ENCODE data around the gene ZBED2. TPM values are rescaled to one million over a fixed set of nuclear protein-coding genes. Genes with fewer than 3 reads are reported as not detected.

Gene ZBED2
- total RNA-seq, 4 donors from 2014 or later: not detected

DNA sequence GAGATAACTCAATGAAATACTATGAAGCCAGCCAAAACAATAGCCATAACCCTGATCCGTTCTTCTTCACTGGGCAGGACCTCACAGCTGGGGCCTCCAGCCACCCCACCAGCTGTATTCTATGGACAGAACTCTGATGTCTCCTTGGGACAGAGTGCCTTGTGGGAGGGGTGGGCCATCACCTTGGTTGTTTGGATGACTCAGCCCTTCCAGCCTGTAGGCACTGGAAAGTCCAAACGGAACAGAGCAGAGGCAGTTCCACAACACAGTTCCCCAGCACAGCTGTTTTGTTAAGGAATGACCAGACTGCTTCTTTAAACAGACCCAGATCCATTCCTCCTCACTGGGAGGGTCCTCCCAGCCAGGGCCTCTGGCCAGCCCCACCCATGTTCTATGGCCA, 31.9 kb upstream of the ZBED2 start:
- H3K36me3 ChIP-seq: no peaks in the 10 kb centered on the region
- 74 to 80% methylated on average over 1 to 2 of the region's 2 CpGs for WGBS, 2 donors (ENCODE audit: low coverage in 1 of 2)
- H3K4me1 ChIP-seq: no peaks in the 10 kb centered on the region
- intact Hi-C loops (cut with DNase I; ENCODE audit: low total_unique reads) (no loop called here), in situ Hi-C loops (cut with MboI; ENCODE audit: low pct_ligation_motif_present in 1 of 4, low pct_unique_long_range_greater_than_20kb in 1 of 4, low sequenced_read_pairs in 3 of 4) (no loop called here)
- no peak for DNase-seq
- H3K4me3 ChIP-seq: no peak overlapping the region
- no peaks in the 10 kb centered on the region for H3K27me3 ChIP-seq
- no peak for TF ChIP-seq EP300 (IDR thresholded peaks at IDR 0.05; ENCODE audit: low read depth)
- TF ChIP-seq POLR2A (IDR thresholded peaks at IDR 0.05): no peak
- no peak for TF ChIP-seq POLR2AphosphoS5 (IDR thresholded peaks at IDR 0.05)
- peaks cover 0 to 6% of the 10 kb centered on the region in 2 donors for H3K9me3 ChIP-seq
- no peak overlapping the region for H3K27ac ChIP-seq

DNA sequence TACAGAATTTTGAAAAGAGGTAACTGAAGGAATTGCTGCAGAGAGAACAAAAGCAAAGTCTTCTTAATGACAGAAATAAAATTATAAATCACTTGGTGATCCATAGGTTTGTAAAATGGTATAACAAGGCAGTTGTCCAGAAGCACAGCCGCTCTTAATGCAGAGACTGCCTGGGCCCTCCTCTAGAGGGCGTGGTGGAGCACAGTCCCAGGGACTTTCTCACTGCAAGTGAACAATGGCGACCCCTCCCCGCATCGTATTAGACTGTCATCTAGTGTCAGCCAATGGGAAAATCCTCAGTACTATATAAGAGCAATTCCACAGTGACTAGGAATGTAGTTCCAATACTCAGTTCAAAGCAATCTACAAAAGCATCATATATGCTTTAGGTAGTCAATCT, 26.4 kb upstream of the ZBED2 start:
- Histone ChIP-seq H3K27me3 (no peaks in the 10 kb centered on the region), H3K27ac (no peak overlapping the region), H3K4me3 (no peak overlapping the region), H3K9me3 (no peaks in the 10 kb centered on the region), H3K4me1 (no peaks in the 10 kb centered on the region), H3K36me3 (no peaks in the 10 kb centered on the region)
- TF ChIP-seq POLR2A (IDR thresholded peaks at IDR 0.05) (no peak), POLR2AphosphoS5 (IDR thresholded peaks at IDR 0.05) (no peak), EP300 (IDR thresholded peaks at IDR 0.05; ENCODE audit: low read depth) (no peak)
- TF ChIP-seq, protein P1, sequence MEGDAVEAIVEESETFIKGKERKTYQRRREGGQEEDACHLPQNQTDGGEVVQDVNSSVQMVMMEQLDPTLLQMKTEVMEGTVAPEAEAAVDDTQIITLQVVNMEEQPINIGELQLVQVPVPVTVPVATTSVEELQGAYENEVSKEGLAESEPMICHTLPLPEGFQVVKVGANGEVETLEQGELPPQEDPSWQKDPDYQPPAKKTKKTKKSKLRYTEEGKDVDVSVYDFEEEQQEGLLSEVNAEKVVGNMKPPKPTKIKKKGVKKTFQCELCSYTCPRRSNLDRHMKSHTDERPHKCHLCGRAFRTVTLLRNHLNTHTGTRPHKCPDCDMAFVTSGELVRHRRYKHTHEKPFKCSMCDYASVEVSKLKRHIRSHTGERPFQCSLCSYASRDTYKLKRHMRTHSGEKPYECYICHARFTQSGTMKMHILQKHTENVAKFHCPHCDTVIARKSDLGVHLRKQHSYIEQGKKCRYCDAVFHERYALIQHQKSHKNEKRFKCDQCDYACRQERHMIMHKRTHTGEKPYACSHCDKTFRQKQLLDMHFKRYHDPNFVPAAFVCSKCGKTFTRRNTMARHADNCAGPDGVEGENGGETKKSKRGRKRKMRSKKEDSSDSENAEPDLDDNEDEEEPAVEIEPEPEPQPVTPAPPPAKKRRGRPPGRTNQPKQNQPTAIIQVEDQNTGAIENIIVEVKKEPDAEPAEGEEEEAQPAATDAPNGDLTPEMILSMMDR (IDR thresholded peaks at IDR 0.05): no peak
- DNase-seq: no peak
- intact Hi-C loops (cut with DNase I; ENCODE audit: low total_unique reads): no loop called here
- WGBS, 2 donors (ENCODE audit: low coverage in 1 of 2): 62 to 69% methylated on average over 5 of the region's 5 CpGs
- in situ Hi-C loops (cut with MboI; ENCODE audit: low pct_ligation_motif_present in 1 of 4, low pct_unique_long_range_greater_than_20kb in 1 of 4, low sequenced_read_pairs in 3 of 4): no loop called here

DNA sequence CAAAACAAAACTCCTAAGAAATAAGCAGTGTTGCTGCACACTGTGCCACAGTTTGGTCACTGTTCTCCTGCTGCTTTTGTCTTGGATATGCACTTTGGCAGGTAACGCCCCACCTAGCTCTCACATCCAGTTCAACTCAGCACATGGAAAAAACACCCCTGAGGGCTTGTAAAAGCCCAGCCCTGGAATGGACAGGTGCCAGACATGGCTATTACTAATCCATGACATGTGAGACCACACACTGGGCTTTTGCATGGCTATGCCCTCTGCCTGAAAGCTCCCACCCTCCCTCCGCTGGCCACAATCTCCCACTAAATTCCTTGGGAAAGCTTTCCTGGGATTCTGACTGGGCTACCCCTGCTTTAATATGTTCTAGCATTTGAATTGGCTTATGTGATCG, 24.7 kb upstream of the ZBED2 start:
- in situ Hi-C loops (cut with MboI; ENCODE audit: low pct_ligation_motif_present in 1 of 4, low pct_unique_long_range_greater_than_20kb in 1 of 4, low sequenced_read_pairs in 3 of 4) (no loop called here), intact Hi-C loops (cut with DNase I; ENCODE audit: low total_unique reads) (no loop called here)

DNA sequence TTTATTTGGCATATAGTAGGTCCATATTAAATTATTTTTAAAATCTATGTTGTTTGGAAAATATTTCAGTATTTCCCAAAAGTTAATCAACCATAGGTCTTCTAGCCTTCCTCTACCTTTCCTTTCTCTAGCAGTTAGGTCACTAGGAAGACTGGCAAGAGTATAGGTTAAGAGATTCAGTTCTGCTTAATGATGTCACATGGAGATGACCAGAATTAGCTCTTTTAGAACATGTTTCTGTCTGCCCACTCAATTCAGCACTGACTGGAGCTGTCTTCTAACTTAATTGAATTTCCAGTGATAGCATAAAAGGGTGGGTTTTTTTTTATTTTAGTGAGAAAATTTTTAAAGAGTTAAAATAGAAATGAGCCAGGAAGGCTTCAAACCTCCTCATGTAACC, 23.8 kb upstream of the ZBED2 start:
- Histone ChIP-seq H3K27me3 (no peaks in the 10 kb centered on the region), H3K27ac (no peak overlapping the region), H3K4me3 (no peak overlapping the region), H3K4me1 (no peaks in the 10 kb centered on the region), H3K36me3 (no peaks in the 10 kb centered on the region), H3K9me3 (no peaks in the 10 kb centered on the region)
- TF ChIP-seq POLR2A (IDR thresholded peaks at IDR 0.05): no peak
- TF ChIP-seq EP300 (IDR thresholded peaks at IDR 0.05; ENCODE audit: low read depth): no peak
- TF ChIP-seq, protein P1 (IDR thresholded peaks at IDR 0.05): no peak
- no peak for TF ChIP-seq POLR2AphosphoS5 (IDR thresholded peaks at IDR 0.05)
- intact Hi-C loops (cut with DNase I; ENCODE audit: low total_unique reads): no loop called here
- no peak for DNase-seq
- in situ Hi-C loops (cut with MboI; ENCODE audit: low pct_ligation_motif_present in 1 of 4, low pct_unique_long_range_greater_than_20kb in 1 of 4, low sequenced_read_pairs in 3 of 4): no loop called here

More for the DNA sequence above, 24.7 kb upstream of the ZBED2 start:
- no peak for DNase-seq
- no peaks in the 10 kb centered on the region for H3K36me3 ChIP-seq
- H3K27ac ChIP-seq: no peak overlapping the region
- TF ChIP-seq EP300 (IDR thresholded peaks at IDR 0.05; ENCODE audit: low read depth): no peak
- TF ChIP-seq POLR2AphosphoS5 (IDR thresholded peaks at IDR 0.05): no peak
- TF ChIP-seq, protein P1 (IDR thresholded peaks at IDR 0.05): no peak
- no peak for TF ChIP-seq POLR2A (IDR thresholded peaks at IDR 0.05)
- no peaks in the 10 kb centered on the region for H3K4me1 ChIP-seq
- 80% methylated on average over 3 of the region's 3 CpGs; no CpG with 5 or more reads in 1 of the 2 donors for WGBS, 2 donors (ENCODE audit: low coverage in 1 of 2)
- H3K4me3 ChIP-seq: no peak overlapping the region
- H3K27me3 ChIP-seq: no peaks in the 10 kb centered on the region
- no peaks in the 10 kb centered on the region for H3K9me3 ChIP-seq

DNA sequence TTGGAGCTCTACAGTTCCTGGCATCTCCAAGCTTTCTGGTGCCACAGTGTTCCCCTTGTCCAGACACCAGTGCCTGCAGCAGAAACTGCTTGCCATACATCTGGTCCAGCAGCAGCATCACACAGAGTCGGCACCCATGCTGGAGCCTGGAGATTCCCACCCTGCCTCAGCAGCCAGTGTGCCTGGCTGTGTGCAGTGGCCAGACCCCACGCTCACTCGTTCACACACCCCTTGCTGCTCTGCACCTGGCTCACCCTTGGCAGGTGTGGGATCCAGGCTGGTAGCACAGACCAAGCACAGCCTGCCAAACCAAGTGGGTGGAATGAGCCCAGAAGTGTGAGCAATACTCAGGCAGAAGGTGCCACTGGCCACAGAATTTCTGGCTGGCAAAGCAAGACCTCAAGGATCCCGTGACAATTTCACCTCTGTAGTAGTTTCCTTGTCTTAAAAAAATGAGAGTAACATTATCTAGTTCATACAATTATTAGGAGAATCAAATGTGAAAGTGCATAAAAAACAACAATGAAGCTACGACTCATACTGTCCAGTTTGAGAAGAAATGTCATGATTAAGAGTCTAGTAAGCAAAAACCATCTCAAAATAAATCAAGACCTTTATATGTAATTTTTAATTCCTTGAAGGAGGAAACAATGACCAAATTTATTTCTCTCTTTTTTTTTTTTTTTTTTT, 22.9 kb upstream of the ZBED2 start:
- intact Hi-C loops (cut with DNase I; ENCODE audit: low total_unique reads): no loop called here
- Histone ChIP-seq H3K27ac (no peak overlapping the region), H3K9me3 (no peaks in the 10 kb centered on the region), H3K4me1 (no peaks in the 10 kb centered on the region), H3K36me3 (no peaks in the 10 kb centered on the region), H3K4me3 (no peak overlapping the region), H3K27me3 (no peaks in the 10 kb centered on the region)
- WGBS, 2 donors (ENCODE audit: low coverage in 1 of 2): 89 to 100% methylated on average over 1 to 5 of the region's 5 CpGs
- in situ Hi-C loops (cut with MboI; ENCODE audit: low pct_ligation_motif_present in 1 of 4, low pct_unique_long_range_greater_than_20kb in 1 of 4, low sequenced_read_pairs in 3 of 4): no loop called here
- TF ChIP-seq EP300 (IDR thresholded peaks at IDR 0.05; ENCODE audit: low read depth): no peak
- no peak for TF ChIP-seq POLR2A (IDR thresholded peaks at IDR 0.05)
- TF ChIP-seq, protein P1 (IDR thresholded peaks at IDR 0.05): no peak
- TF ChIP-seq POLR2AphosphoS5 (IDR thresholded peaks at IDR 0.05): no peak
- DNase-seq: no peak
